ENCODE data around the gene TP53RK.

- no peak for TF ChIP-seq CTCF (IDR thresholded peaks at IDR 0.05)
- no peak for TF ChIP-seq POLR2A (IDR thresholded peaks at IDR 0.05)
These were observed 17.2 kb downstream of the TP53RK start for GRCh38 chr20:46671866-46672542.

Data from Peyer's patch (tissue), 4 donors.